ENCODE measurements around the gene BFSP2.

The BFSP2 gene

GRCh38 chr3:133400006-133400515 lies at the start of gene BFSP2:
TSS of gene BFSP2 (plus strand) at chr3:133400056. CDS start at chr3:133400084, 28 bp downstream.
- DNase-seq = no peak

GRCh38 chr3:133354721-133355120 lies 45.1 kb upstream of the BFSP2 start:
- no peak for DNase-seq

- DNase-seq = no peak
These were observed 39.4 kb upstream of the BFSP2 start for GRCh38 chr3:133360476-133360875.

GRCh38 chr3:133361011-133361410 lies 38.8 kb upstream of the BFSP2 start:
- DNase-seq = no peak

GRCh38 chr3:133361435-133361834 lies 38.4 kb upstream of the BFSP2 start:
- DNase-seq = no peak

- DNase-seq = no peak
These were observed 37.3 kb upstream of the BFSP2 start for GRCh38 chr3:133362539-133362938.

- DNase-seq = no peak
These were observed 35.2 kb upstream of the BFSP2 start for GRCh38 chr3:133364704-133365103.

GRCh38 chr3:133366921-133367320 lies 32.9 kb upstream of the BFSP2 start:
- DNase-seq = no peak

GRCh38 chr3:133367403-133367802 lies 32.5 kb upstream of the BFSP2 start:
- DNase-seq = no peak

- DNase-seq = no peak
These were observed 31.9 kb upstream of the BFSP2 start for GRCh38 chr3:133367956-133368355.

GRCh38 chr3:133368371-133369067 lies 31.3 kb upstream of the BFSP2 start:
- no peak for DNase-seq

GRCh38 chr3:133369068-133369440 lies 30.8 kb upstream of the BFSP2 start:
- DNase-seq = no peak

GRCh38 chr3:133371181-133371580 lies 28.7 kb upstream of the BFSP2 start:
- no peak for DNase-seq

- DNase-seq = no peak
These were observed 28.2 kb upstream of the BFSP2 start for GRCh38 chr3:133371676-133372075.

- DNase-seq = no peak
These were observed 25.0 kb upstream of the BFSP2 start for GRCh38 chr3:133374708-133375402.

- no peak for DNase-seq
These were observed 24.5 kb upstream of the BFSP2 start for GRCh38 chr3:133375403-133375745.

- DNase-seq = no peak
These were observed 23.0 kb upstream of the BFSP2 start for GRCh38 chr3:133376810-133377209.

GRCh38 chr3:133377396-133377795 lies 22.5 kb upstream of the BFSP2 start:
- DNase-seq = no peak

GRCh38 chr3:133379926-133380325 lies 19.9 kb upstream of the BFSP2 start:
- DNase-seq = no peak

GRCh38 chr3:133380481-133381225 lies 19.2 kb upstream of the BFSP2 start:
- DNase-seq = no peak

- DNase-seq = no peak
These were observed 18.3 kb upstream of the BFSP2 start for GRCh38 chr3:133381346-133382109.

- no peak for DNase-seq
These were observed 16.7 kb upstream of the BFSP2 start for GRCh38 chr3:133383175-133383574.

GRCh38 chr3:133383741-133384140 lies 16.1 kb upstream of the BFSP2 start:
- DNase-seq = no peak

All from activated T-cell treated with anti-CD3 and anti-CD28 coated beads, Interleukin-2, amount 50 U/mL, for 1 hour (primary cell).